Measurements from ENCODE around the gene GLCCI1. TPM values are rescaled to one million over a fixed set of nuclear protein-coding genes. Genes with fewer than 3 reads are reported as not detected.

GLCCI1 gene
- total and polyA plus RNA-seq, 10 of the 15 experiments (the other 5 are each of a cell fraction or from before 2014, with no cell fraction given) = 12.6 to 92.0 (median 27.6) TPM

- WGBS (ENCODE audit: insufficient coverage, insufficient replicate concordance, low lambda C conversion rate, missing lambda C conversion rate) = 20% methylated on average over 3 of the region's 3 CpGs
- H3K9ac ChIP-seq (ENCODE audit: control insufficient read depth, insufficient read depth, low read length) = 0 out of 2 replicates have a peak overlapping the region, but pooled peaks have one; percentile 6
- SMC1A ChIA-PET (ENCODE audit: uncharacterized antibody, unreplicated experiment) = interaction anchor here (0.8 to 12.5 kb wide), 10 partner anchors 11 to 440 kb away, joined by 3 to 182 read pairs (median 4); no protein-coding TSS in a partner anchor
- RAD21 ChIA-PET (ENCODE audit: unreplicated experiment) = interaction anchor here (0.9 to 2.9 kb wide), 8 partner anchors 8 to 144 kb away, joined by 3 to 14 read pairs (median 6); no protein-coding TSS in a partner anchor
- H3K36me3 ChIP-seq (ENCODE audit: control insufficient read depth in 2 of 2, insufficient read depth in 2 of 2, low read length in 1 of 2) = no peaks in the 10 kb centered on the region
- FAIRE-seq (no peak), ATAC-seq (no peak), DNase-seq (ENCODE audit: low read depth, low spot score) (no peak)
- in situ Hi-C loops (cut with MboI) (no loop called here), intact Hi-C loops (cut with micrococcal nuclease; ENCODE audit: unreplicated experiment) (no loop called here)
- H3K79me2 ChIP-seq (ENCODE audit: control insufficient read depth, insufficient read depth, low read length) = no peaks in the 10 kb centered on the region
- H3K4me2 ChIP-seq (ENCODE audit: control insufficient read depth, insufficient read depth) = peak overlapping the region; percentile 39; the same call in 1 of the 2 replicates
- no TSS peak for BruUV-seq (replicated peaks)
- H3K27me3 ChIP-seq (replicated peaks in 1 of 2; ENCODE audit: control insufficient read depth in 2 of 2, insufficient read depth in 2 of 2, low read length in 1 of 2) = no peaks in the 10 kb centered on the region
- no peak overlapping the region for H3K4me3 ChIP-seq
- H3K4me1 ChIP-seq (ENCODE audit: control insufficient read depth, insufficient read depth, low read length) = peaks cover 41% of the 10 kb centered on the region
- no peaks in the 10 kb centered on the region for H3K9me3 ChIP-seq (replicated peaks; ENCODE audit: control insufficient read depth, insufficient read depth, low read length)
- peak overlapping the region; percentile 27 for H2AFZ ChIP-seq (ENCODE audit: control insufficient read depth, low read depth, low read length)
- POLR2A ChIA-PET = interaction anchor here (1.0 to 14.7 kb wide), 4 partner anchors 9 to 91 kb away, joined by 3 to 133 read pairs (median 8); no protein-coding TSS in a partner anchor
- no peaks in the 10 kb centered on the region for H4K20me1 ChIP-seq (ENCODE audit: control insufficient read depth, insufficient read depth)
- CTCF ChIA-PET = interaction anchor here (1.1 to 1.2 kb wide), 6 partner anchors 10 to 440 kb away, joined by 3 to 5 read pairs (median 3); no protein-coding TSS in a partner anchor
- peak overlapping the region; percentile 57 for H3K27ac ChIP-seq (ENCODE audit: control insufficient read depth, insufficient read depth)
- no peak for TF ChIP-seq SRF (IDR thresholded peaks at IDR 0.05; ENCODE audit: low read depth in 2 of 2, low read length in 2 of 2)
- TF ChIP-seq BMI1 (IDR thresholded peaks at IDR 0.05; ENCODE audit: borderline replicate concordance) = peak; percentile 76
- no peak for TF ChIP-seq STAT3 (IDR thresholded peaks at IDR 0.05; ENCODE audit: low read depth, low read length)
- TF ChIP-seq, protein P1, sequence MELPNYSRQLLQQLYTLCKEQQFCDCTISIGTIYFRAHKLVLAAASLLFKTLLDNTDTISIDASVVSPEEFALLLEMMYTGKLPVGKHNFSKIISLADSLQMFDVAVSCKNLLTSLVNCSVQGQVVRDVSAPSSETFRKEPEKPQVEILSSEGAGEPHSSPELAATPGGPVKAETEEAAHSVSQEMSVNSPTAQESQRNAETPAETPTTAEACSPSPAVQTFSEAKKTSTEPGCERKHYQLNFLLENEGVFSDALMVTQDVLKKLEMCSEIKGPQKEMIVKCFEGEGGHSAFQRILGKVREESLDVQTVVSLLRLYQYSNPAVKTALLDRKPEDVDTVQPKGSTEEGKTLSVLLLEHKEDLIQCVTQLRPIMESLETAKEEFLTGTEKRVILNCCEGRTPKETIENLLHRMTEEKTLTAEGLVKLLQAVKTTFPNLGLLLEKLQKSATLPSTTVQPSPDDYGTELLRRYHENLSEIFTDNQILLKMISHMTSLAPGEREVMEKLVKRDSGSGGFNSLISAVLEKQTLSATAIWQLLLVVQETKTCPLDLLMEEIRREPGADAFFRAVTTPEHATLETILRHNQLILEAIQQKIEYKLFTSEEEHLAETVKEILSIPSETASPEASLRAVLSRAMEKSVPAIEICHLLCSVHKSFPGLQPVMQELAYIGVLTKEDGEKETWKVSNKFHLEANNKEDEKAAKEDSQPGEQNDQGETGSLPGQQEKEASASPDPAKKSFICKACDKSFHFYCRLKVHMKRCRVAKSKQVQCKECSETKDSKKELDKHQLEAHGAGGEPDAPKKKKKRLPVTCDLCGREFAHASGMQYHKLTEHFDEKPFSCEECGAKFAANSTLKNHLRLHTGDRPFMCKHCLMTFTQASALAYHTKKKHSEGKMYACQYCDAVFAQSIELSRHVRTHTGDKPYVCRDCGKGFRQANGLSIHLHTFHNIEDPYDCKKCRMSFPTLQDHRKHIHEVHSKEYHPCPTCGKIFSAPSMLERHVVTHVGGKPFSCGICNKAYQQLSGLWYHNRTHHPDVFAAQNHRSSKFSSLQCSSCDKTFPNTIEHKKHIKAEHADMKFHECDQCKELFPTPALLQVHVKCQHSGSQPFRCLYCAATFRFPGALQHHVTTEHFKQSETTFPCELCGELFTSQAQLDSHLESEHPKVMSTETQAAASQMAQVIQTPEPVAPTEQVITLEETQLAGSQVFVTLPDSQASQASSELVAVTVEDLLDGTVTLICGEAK (IDR thresholded peaks at IDR 0.05; ENCODE audit: borderline replicate concordance) = no peak
- no peak for TF ChIP-seq POU2F2 (IDR thresholded peaks at IDR 0.05; ENCODE audit: borderline replicate concordance, low read depth, low read length)
- TF ChIP-seq FOXM1 (IDR thresholded peaks at IDR 0.05; ENCODE audit: low read depth, low read length) = no peak
- TF ChIP-seq, protein P2, sequence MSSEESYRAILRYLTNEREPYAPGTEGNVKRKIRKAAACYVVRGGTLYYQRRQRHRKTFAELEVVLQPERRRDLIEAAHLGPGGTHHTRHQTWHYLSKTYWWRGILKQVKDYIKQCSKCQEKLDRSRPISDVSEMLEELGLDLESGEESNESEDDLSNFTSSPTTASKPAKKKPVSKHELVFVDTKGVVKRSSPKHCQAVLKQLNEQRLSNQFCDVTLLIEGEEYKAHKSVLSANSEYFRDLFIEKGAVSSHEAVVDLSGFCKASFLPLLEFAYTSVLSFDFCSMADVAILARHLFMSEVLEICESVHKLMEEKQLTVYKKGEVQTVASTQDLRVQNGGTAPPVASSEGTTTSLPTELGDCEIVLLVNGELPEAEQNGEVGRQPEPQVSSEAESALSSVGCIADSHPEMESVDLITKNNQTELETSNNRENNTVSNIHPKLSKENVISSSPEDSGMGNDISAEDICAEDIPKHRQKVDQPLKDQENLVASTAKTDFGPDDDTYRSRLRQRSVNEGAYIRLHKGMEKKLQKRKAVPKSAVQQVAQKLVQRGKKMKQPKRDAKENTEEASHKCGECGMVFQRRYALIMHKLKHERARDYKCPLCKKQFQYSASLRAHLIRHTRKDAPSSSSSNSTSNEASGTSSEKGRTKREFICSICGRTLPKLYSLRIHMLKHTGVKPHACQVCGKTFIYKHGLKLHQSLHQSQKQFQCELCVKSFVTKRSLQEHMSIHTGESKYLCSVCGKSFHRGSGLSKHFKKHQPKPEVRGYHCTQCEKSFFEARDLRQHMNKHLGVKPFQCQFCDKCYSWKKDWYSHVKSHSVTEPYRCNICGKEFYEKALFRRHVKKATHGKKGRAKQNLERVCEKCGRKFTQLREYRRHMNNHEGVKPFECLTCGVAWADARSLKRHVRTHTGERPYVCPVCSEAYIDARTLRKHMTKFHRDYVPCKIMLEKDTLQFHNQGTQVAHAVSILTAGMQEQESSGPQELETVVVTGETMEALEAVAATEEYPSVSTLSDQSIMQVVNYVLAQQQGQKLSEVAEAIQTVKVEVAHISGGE (CRISPR knock-in tag; IDR thresholded peaks at IDR 0.05) = no peak
- TF ChIP-seq, protein P3, sequence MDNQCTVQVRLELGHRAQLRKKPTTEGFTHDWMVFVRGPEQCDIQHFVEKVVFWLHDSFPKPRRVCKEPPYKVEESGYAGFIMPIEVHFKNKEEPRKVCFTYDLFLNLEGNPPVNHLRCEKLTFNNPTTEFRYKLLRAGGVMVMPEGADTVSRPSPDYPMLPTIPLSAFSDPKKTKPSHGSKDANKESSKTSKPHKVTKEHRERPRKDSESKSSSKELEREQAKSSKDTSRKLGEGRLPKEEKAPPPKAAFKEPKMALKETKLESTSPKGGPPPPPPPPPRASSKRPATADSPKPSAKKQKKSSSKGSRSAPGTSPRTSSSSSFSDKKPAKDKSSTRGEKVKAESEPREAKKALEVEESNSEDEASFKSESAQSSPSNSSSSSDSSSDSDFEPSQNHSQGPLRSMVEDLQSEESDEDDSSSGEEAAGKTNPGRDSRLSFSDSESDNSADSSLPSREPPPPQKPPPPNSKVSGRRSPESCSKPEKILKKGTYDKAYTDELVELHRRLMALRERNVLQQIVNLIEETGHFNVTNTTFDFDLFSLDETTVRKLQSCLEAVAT (IDR thresholded peaks at IDR 0.05) = no peak
- TF ChIP-seq CBX5 (IDR thresholded peaks at IDR 0.05; ENCODE audit: low read depth) = no peak
- TF ChIP-seq NFYB (IDR thresholded peaks at IDR 0.05; ENCODE audit: insufficient read depth, low read depth, low read length) = no peak
- no peak for TF ChIP-seq YY1 (IDR thresholded peaks at IDR 0.05; ENCODE audit: low read depth, low read length)
- TF ChIP-seq EED (IDR thresholded peaks at IDR 0.05; ENCODE audit: low read depth) = no peak
- no peak for TF ChIP-seq GABPA (IDR thresholded peaks at IDR 0.05; ENCODE audit: low read depth)
Measured at GRCh38 chr7:8121243-8121642, 152.6 kb downstream of the GLCCI1 start.
